GM19372 (cell line): ENCODE data around the gene NBDY.
"Not testable (repeated sequence)": the region's sequence is repeated elsewhere in the genome, so short reads cannot be mapped to it uniquely, and the experiment has no call there.

Source experiments
- ATAC-seq: cut with Tn5 transposase; IDR thresholded peaks from one replicate; pipeline ENCODE4 v1.9.1; 2021; ENCODE audit warnings: mild to moderate bottlenecking, low read depth, moderate library complexity; ENCODE audit not compliant: unreplicated experiment

Gene NBDY

DNA sequence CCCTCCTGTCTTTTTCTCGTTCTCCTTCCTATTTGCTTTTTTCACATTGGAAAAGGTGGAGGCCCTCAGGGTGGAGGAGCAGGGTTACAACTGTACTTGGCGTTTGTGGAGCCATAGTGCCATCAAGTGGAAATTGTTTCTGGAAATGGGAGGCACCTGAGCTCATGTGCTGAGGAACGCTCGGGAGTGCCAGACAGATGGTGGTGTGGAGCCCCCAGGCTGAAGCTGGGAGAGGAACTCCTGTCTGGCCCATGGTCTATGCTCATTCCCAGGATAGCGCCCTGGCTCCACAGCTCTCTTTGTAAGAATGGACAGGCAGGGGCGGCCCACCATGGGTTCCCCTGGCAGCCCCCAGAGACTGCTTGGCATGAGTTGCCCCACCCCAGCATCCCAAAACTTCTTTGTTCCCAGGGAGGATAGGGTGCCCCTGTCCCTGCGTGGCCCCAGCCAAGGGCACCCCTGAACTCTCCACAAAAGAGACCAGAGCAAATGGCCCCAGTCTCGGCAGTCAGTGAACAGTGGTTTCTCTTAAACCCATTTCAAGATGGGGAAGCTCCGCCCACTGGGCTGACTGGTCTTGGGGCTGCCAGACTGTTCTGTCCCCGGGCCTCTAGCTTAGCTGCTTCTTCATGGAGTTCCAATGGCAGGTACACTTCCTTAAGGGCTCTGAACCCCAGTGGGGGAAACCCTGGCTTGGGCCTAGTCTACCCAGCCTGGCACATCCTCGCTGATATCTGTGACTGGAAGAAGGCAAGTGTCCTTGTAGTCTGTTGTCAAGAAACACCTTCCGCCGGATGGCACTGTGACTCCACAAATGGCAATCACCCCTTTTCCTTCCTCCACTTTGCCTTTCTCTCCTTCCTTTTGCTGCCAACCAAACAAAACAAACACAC is 70.1 kb downstream of the NBDY start:
- no peak for ATAC-seq

DNA sequence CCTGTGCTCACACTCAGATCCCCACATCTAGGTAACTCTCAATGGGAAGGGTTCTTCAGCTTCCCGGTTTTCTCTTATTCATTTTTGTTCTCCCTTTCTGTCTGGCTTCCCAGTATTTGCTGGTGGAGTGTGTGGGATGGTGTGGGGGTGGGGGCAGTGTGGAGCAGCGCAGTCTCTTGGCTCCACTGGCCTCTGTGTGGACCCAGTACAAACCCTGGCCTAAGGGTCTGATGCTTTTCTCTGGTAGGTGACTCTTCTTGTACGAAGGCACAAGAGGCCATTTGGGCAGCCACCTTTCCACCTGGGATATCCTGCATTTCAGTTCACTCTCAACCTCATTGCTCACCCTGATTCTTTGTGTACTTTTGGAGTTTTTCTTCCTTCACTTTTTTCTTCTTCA is 71.3 kb downstream of the NBDY start:
- no peak for ATAC-seq

DNA sequence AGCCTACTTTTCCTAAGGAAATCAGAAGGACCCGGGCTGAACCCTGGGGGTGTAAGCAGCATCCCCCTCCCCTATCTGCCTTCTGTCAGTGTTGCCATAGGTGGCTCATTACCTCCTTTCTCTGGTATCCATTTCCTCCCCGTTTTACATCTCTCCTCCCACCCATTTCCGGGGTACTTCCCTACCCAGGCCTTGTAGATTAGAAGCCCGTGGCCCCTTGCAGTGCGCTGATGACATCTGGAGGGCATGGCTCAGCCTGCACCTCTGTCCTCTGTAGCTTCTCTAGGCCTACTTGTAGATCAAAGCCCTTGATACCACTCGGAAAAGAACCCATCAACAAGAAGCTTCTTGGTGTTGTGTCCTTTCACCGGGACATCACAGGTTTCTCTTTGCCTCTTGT is 71.8 kb downstream of the NBDY start:
- peak; percentile 86 for ATAC-seq

DNA sequence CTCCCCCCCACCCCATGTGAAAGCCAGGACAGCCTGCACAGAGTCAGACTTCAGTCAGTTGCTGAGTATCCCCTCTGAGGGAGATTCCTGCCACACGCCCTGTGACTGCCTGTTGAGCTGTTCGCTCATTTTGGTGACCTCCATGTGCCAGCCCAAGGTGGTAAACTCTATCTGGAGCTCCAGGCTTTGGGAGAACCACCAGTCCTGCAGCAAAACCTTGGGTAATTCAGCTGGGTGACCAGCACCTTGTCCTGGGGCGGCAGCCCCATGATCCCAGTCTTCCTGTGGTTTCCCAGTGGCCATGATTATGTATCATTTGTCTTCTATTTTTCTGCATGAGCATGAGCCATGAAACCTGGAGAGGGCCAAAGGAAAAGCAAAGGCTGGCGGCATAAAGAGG is 73.4 kb downstream of the NBDY start:
- ATAC-seq = no peak

DNA sequence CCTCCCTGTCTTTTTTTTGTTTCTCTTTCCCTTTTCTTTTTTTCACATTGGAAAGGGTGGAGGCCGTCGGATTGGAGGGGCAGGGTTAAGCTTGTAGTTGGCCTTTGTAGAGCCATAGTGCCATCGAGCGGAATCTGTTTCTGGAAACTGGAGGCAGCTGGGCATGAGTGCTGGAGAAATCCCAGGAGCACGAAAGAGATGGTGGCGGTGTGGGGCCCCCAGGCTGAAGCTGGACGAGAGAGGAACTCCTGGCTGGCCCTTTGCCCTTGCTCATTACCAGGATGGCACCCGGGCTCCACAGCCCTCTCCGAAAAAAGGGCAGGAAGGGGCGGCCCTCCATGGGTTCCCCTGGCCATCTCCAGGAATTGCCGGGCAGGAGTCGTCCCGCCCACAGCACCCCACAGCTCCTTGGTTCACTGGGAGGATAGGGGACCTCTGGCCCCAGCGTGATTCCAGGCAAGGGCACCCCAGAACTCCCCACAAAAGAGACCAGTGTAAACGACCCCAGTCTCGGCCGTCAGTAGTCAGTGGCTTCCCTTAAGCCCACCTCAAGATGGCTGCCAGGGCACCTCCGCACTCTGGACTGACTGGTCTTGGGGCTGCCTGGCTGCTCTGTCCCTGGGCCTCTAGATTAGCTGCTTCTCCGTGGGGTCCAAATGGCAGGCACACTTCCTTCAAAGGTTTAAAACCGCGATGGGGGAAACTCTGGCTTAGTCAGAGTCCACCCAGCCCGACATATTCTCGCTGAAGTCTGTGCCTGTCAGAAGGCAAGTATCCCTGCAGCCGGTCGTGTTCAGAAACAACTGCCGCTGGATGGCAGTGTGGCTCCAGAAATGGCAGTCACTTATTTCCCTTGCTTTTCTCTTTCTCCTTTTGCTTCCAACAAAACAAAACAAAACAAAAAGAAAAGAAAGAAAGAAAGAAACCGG is 74.1 kb downstream of the NBDY start:
- no peak for ATAC-seq

DNA sequence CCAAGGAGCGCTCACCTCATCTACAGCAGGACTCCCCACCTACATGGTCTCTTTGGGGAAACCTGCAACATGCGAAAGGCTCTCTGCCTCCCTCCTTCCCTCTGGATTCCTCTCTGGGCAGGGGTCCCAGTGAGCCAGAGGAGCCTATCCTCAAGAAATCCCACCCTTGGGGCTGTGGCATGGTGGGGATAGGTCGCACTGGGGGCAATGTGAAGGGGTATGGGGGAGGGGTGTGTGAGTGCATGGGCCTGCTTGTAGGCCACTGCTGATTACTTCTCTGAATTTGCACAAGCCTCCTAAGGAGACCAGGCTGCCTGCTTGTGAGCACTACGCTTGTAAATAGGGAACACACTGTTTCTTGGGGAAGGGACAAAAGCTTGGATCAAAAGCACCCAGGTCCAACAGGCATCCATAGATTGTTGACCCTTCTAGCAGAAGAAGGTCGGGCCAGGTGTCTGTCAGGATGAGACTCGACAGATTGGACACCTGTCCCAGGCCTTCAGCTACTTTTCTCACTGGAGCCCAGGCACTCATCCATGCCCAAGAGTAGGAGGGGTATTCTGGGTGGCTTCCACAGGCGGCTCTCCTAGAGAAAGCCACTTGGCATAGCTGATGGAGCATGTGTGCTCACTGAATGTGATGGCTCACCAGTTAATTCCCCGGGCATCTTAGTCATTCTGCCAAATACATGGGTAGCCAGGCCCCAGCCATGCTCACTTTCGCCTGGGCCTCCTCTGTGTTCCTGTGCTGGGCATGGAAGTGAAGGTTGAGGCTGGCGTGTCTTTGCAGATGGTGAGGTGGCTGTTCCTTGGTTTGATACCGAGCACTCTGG is 75.0 kb downstream of the NBDY start:
- ATAC-seq = no peak

DNA sequence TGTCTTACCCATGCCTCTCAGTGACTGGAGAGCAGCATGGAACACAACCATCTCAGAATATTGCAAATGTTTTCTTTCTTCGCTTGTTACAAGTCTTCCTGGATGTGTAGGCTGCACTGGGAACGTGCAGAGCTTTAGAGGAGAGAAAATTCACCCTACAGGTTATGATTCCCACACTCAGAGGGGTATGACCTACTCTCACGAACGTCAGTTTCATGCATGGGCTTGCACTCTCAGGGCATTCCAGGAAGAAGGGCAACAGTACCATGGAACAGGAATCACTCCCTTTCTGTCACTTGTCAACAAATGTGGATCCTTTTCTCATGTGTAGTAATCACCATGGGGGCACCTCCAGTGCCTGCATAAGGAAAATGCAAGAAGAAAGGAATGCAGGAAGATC is 75.8 kb downstream of the NBDY start:
- ATAC-seq = no peak

DNA sequence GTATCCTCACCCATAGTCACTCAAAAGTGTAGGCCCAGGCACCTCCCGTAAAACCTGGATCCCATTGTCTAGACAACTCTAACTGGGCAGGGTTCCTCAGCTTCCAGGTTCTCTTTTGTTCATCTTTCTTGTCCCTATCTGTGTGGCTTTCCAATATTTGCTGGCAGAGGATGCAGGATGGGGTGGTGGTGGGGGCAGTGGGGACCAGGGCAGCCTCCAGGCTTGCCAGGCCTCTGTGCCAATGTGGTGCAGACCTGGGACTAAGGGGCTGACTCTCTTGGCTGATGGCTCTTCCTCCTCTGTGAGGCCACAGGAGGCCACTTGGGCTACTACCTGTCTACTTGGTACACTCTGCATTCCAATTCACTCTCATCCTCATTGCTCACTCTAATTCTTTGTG is 76.4 kb downstream of the NBDY start:
- no peak for ATAC-seq

DNA sequence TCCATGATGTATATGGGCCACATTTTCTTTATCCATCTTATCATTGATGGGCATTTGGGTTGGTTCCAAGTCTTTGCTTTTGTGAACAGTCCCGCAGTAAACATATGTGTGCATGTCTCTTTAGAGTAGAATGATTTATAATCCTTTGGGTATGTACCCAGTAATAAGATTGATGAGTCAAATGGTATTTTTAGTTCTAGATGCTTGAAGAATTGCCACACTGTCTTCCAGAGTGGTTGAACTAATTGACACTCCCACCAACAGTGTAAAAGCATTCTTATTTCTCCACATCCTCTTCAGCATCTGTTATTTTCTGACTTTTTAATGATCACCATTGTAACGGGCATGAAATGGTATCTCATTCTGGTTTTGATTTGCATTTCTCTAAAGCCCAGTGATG is 77.1 kb downstream of the NBDY start:
- ATAC-seq = not testable (repeated sequence)

DNA sequence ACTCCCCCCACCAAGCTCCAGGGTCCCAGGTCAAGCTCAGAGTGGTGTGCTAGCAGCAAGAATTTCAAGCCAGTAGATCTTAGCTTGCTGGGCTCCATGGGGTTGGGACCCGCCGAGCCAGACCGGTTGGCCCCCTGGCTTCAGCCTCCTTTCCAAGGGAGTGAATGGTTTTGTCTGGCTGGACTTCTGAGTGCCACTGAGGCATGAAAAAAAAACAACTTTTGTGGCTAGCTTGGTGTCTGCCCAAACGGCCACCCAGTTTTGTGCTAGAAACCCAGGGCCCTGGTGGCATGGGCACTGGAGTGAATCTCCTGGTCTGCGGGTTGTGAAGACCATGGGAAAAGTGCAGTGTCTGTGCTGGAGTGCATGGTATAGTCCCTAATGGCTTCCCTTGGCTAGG is 82.6 kb downstream of the NBDY start:
- no peak for ATAC-seq

DNA sequence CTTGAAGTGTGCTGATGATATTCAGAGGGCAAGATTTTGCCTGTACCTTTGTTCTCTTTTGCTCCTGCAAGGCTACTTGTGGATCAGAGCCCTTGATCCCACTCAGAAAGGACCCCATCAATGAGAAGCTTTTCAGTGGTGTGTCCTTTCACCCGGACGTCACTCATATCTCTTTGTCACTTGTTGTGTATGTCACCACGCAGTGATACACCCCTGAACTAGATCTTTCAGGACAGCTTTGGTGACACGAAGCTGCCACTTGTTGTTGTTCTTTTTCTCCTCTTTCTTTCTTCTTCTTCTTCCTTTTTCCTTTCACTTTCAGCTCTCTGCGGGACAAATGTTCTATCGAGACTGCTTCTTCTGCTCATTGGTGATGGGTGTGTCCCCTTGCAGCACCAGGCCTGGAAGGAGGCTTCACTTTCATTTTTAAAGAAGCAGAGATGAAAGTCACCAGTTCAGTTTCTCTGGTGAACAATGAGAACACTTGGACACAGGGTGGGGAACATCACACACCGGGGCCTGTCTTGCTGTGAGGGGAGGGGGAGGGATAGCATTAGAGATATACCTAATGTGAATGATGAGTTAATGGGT is 83.6 kb downstream of the NBDY start:
- ATAC-seq = peak; percentile 89

DNA sequence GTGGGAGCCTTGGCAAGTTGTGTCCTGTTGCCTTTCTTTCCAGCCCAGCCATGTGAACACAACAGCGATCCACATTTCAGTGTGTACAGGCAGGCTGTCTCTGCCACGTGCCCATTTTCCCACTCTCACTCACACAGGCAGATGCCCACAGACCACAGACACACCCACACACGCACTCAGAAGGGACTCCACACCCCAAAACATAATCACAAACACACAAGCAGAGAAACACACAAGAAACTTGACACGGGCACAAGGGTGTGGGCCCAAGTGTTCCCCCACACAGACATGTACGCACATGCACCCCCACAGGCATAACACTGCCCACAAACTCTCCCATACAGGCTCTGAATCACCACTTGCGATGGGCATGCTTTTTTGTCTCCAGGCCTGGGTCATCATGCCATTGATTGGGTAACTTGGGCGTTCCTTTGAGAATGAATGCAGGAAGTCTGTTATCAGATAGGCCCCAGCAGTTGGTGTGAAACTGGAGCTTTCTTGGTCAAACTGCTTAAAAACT is 84.3 kb downstream of the NBDY start:
- ATAC-seq = no peak

DNA sequence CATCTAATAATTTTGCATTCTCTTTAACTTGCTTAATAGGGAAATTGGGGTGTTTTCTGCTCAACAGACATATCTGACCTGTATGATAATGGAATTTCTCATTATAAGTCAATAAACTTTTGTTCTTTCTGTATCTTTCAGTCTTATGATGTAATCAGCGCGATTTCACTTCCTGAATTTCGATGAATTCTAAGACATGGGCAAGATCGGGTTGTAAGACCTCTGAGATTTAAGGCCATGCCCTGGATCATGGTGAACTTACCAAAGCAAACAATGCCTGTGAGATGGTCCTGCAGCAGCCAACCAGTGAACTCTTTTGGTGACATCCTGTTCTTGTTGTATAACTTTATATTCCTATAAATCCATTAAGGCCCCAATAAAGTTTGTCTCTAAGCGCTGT is 88.1 kb downstream of the NBDY start:
- no peak for ATAC-seq

DNA sequence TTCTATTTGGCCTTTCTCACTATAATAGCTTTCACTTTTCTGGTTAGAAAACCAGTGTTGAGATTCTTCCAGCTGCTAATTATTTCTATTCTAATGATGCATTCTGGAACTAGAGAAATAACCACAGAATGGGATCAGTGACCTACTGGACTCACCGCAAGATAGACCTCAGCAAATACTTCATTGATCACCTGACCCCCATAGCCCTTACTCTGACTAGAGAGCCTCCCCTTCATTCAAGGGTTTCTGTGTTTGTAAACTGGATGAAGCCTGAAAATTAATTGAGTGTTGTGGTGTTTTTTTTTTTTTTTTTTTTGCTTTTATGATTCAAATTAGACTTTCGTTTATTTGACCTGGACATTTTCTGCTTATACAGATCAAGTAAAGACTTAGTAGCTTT is 97.0 kb downstream of the NBDY start:
- ATAC-seq = no peak

DNA sequence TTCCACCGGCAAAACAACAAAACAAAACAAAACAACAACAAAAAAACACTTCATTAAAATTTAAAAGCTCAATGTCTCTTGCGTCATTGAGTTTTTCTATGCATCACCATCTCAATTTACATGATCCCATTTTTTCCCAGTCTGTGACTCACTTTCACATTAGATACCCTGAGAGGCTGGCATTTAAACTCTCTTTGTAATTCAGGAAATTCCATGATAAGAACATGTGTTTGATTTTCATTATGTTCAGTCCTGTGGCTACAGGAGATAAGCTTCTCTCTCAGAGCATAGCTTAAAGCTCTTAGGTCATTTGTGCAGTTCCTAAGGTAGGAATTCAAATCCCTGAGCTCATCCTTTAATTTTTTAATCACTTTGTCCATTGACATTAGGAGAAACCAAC is 104.6 kb downstream of the NBDY start:
- ATAC-seq = no peak

DNA sequence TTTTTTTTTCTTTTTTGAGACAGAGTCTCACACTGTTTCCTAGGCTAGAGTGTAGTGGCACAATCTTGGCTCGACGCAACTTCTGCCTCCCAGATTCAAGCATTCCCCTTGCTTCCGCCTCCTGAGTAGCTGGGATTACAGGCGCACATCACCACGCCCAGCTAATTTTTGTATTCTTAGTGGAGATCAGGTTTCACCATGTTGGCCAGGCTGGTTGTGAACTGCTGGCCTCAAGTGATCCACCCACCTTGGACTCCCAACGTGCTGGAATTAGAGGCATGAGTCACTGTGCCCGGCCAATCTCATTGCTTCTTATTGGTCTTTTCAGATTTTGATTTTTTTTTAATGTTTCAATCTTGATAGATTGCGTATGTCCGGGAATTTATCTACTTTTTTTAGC is 124.4 kb downstream of the NBDY start:
- ATAC-seq = no peak

DNA sequence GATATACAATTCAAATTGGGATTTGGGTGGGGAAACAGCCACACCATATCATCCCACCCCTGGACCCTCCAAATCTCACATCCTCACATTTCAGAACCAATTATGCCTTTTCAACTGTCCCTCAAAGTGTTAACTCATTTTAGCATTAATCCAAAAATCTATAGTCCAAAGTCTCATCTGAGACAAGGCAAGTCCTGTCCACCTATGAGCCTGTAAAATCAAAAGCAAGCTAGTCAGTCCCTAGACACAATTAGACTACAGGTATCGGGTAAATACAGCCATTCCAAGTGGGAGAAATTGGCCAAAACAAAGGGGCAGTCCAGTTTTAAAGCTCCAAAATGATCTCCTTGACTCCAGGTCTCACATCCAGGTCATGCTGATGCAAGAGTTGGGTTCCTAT is 128.0 kb downstream of the NBDY start:
- ATAC-seq = no peak

DNA sequence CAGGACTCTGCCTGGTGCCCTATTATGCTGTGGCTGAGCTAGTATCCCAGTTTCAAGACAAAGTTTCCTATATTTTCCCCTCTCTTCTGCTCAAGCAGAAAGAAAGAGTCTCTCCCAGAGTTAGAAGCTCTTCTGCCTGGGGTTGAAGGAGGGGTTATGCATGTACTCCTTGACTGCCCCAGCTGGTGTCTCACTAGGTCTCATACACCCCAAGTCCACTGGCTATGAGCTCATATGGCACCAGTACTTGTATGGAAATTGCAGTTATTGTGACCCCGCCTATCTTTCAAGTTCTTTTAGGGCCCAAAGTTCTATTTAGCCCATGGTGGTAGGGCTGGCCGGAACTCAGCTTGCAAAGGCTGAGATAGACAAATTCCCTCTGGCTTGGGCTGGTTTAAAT is 131.8 kb downstream of the NBDY start:
- ATAC-seq = no peak
